ENCODE results near the gene TBCD.

TBCD gene

DNA sequence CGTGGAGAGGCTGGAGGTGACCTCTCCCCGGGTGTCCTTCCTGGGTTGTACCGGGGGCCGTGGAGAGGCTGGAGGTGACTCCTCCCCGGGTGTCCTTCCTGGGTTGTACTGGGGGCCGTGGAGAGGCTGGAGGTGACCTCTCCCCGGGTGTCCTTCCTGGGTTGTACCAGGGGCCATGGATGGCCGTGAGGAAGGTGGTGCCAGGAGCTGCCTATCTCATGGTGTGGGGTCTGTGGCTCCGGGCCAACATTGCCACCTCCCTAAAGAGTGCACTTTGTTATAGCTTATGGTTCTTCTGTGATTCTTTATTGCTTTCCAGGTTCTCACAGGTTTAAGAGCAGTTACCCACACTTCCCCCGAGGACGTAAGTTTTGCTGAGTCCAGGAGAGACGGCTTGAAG, 174.2 kb downstream of the TBCD start:
- DNase-seq (ENCODE audit: low read depth in 2 of 2), result no peak

DNA sequence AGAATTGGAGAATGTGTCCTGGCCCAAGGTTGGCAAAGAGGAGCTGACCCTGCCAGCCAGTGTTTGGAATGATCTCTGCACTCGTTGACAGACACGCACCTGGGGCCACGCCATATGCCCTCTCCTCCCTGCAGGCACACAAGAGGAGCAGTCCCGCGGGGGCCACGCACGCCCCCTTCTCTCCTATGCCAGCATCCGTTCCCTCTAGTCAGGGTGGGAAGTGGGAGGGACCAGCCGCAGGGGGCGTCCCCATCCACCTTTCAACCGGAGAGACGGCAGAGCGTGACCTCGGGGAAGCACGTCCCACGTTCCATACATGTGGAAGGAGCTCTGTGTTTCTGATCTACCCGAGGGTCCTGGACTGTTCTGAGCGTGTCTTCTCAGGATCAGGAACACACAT, 174.9 kb downstream of the TBCD start:
- no peak for DNase-seq (ENCODE audit: low read depth in 2 of 2)

GRCh38 chr17:82927311-82927660, 175.4 kb downstream of the TBCD start:
- no peak for DNase-seq (ENCODE audit: low read depth in 2 of 2)

- DNase-seq (ENCODE audit: low read depth in 2 of 2), result no peak
Measured at GRCh38 chr17:82927661-82928601, 176.1 kb downstream of the TBCD start.

DNA sequence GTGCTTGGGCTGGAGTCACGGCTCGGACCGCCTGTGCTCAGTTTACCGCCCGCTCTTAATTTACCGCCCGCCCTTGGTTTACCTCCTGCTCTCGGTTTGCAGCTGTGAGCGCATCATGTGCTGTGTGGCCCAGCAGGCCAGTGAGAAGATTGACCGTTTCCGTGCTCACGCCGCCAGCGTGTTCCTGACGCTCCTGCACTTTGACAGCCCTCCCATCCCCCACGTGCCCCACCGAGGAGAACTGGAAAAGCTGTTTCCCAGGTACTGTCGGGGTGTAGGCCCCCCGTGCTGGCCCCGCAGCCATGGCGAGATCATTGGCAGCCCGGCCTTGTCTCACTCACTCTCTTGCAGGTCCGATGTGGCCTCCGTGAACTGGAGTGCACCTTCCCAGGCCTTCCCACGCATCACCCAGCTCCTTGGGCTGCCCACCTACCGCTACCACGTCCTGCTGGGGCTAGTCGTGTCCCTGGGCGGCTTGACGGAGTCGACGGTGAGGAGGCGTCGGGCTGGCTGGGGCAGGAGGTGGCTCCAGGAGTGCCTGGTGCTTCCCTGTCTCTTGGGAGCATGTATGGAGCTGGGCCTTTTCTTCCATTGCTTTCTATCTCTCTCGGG, 177.3 kb downstream of the TBCD start:
- DNase-seq (ENCODE audit: low read depth in 2 of 2), result no peak

DNA sequence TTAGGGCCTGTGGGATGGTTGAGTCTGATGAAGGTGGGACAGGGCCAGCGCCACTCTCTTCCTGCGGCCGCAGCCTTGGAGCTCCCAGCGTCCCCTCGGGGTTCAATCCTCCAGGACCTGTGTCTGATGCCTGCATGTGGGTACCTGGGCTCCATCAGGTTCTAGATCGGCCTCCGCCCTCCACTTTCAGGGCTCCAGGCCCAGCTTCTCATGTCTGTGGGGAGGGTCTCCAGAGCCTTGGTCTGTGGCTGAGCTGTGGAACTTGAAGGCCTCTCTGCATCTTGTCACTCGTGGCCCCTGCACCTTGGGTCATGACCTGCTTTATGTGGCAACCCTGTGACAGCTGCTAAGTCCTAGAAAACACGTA, 177.8 kb downstream of the TBCD start:
- no peak for DNase-seq (ENCODE audit: low read depth in 2 of 2)

GRCh38 chr17:82930043-82930923, 178.4 kb downstream of the TBCD start:
- no peak for DNase-seq (ENCODE audit: low read depth in 2 of 2)

- DNase-seq (ENCODE audit: low read depth in 2 of 2), result no peak
Measured at GRCh38 chr17:82930924-82931698, 179.2 kb downstream of the TBCD start.

GRCh38 chr17:82931699-82932517, 180.0 kb downstream of the TBCD start:
- DNase-seq (ENCODE audit: low read depth in 2 of 2), result no peak

DNA sequence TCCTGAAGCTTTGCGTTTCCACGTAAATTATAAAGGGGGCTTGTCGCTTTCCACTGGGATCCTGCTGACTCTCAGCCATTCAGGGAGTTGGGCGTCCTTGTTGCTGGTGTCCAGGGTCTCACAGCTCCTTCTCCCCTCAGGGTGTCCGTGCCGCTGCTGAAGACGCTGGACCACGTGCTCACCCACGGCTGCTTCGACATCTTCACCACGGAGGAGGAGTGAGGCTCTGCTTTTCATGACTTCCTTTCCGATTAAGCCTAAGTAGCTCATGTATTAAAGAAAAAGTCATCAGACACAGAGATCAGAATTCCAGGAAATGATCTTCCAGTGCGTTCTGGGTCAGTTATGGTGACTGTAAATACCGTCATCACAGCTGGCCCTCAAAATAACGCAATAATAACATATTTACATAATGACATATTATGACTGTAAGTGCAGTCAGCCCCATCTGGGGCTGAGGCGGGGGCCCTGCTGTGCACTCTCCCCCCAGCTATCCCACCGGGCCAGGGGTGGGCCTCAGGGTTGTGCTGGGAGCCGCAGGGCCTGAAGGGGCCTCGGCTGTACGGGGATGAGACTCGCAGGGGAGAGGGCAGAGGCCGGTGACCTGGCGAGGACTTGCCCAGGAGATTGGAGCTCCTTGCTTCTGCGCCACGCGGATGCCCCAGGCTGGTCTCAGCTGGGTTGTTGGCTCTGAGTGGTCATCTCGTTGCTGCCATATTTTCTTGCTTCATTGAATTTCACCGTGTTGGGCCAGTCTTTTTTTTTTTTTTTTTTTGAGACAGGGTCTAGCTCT, 180.8 kb downstream of the TBCD start:
- no peak for DNase-seq (ENCODE audit: low read depth in 2 of 2)

DNA sequence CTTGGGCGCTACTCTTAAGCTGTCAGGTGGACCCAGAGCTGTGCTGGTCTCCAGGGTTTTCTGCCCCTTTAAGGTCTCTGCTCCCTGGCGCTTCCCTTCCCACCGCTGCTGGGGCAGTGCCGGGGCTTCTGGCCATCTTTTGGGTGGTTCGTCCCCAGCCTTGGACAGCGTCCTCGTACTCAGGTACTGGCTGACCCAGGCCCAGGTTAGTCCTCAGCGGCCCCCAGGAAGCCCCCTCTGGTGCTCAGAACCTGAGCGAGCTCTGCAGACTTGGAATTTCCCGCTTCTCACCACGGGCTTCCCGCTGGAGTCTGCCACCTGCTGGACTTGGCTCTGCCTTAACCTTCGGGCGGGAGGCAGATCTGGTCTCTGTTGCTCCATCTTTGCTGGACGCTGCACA, 182.0 kb downstream of the TBCD start:
- no peak for DNase-seq (ENCODE audit: low read depth in 2 of 2)

- no peak for DNase-seq (ENCODE audit: low read depth in 2 of 2)
Measured at GRCh38 chr17:82935966-82936767, 184.3 kb downstream of the TBCD start.

GRCh38 chr17:82936768-82937171, 184.9 kb downstream of the TBCD start:
- no peak for DNase-seq (ENCODE audit: low read depth in 2 of 2)

DNA sequence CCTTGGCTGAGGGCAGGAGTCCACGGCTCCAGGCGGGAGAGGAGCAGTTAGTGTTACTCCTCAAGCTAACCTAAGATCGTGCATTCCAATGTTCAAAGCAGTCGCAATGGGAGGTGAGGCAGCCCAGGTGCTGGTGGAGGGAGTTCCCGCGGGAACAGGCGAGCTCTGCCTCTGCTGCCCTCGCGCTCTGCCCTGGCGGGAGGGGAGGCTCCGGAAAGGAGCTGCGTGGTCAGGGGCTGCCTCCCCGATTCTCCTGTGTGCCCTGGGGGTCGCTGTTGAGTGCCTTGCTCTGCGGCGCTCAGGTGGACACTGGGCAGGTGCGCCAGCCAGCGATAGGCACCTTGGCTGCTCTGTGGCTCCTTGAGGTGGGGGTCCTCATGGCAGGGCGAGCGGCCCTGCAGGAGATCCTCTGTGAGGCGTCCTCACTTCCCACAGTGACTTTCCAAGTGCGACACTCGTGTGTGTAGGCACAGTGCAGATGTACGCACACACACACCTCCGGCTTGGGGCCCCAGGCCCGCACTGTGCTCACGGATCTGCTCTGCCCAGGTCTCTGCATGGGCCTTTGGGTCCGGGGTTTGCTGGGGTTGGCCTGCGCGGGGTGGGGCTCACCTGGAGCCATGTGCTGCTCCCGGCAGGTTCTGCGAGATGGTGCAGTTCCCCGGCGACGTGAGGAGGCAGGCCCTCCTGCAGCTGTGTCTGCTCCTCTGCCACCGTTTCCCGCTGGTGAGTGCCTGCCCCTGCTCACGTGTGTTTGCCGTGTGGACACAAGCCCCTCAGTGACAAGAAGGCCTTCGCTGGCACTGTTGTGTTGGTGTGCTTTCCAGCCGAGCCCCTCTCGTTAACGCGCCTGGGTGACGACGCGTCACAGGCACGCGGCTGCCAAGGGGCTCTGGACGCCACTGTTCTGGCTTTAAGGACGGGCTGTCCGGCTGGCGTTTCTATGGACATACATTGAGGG, 185.8 kb downstream of the TBCD start:
- DNase-seq (ENCODE audit: low read depth in 2 of 2), result no peak

- no peak for DNase-seq (ENCODE audit: low read depth in 2 of 2)
Measured at GRCh38 chr17:82938486-82938872, 186.6 kb downstream of the TBCD start.

DNA sequence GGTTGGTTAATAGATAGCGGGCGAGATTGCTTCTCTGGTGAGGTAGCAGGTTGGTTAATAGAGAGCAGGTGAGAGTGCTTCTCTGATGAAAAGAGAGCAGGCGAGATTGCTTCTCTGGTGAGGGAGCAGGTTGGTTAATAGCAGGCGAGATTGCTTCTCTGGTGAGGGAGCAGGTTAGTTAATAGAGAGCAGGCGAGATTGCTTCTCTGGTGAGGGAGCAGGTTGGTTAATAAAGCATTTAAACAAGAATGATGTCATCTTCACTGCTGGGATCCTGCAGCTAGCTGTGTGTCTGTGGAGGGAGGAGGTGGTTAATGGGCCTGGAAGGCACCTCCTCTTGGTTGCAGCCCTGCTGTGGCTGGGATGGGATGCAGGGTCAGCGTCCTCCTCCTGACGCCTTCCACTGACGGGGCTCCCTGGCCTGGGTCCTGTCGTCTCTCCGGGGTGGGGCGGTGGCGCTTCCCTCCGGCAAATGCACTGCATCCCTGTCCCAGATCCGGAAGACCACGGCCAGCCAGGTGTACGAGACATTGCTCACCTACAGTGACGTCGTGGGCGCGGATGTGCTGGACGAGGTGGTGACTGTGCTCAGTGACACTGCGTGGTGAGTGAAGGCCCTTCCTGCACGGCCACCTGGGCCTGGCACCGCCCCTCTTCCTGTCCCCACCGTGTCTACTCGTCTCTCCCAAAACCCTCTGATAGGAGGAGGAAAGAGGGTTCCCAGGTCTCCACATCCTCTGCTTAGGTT, 187.2 kb downstream of the TBCD start:
- DNase-seq (ENCODE audit: low read depth in 2 of 2), result no peak

- DNase-seq (ENCODE audit: low read depth in 2 of 2), result no peak
Measured at GRCh38 chr17:82939621-82940135, 187.8 kb downstream of the TBCD start.

Measured in stimulated activated CD8-positive, alpha-beta memory T cell treated with anti-CD3 and anti-CD28 coated beads, Interleukin-15, amount 100 ng/mL, for 48 hours (primary cell).